IPS-18a (cell line): Measurements from ENCODE around the gene MICAL2.

Experiments
- H3K27ac ChIP-seq: one replicate; pipeline ENCODE4 v1.5.1; 2013; ENCODE audit warnings: low read length
- H3K27me3 ChIP-seq: one replicate; pipeline ENCODE4 v1.6.1; 2013; ENCODE audit warnings: mild to moderate bottlenecking, low read length; ENCODE audit not compliant: control insufficient read depth, insufficient read depth
- H3K36me3 ChIP-seq: one replicate; pipeline ENCODE4 v1.6.1; 2013; ENCODE audit warnings: low read depth, low read length; ENCODE audit not compliant: control insufficient read depth
- H3K4me1 ChIP-seq: one replicate; pipeline ENCODE4 v1.6.1; 2013; ENCODE audit warnings: low read depth, low read length; ENCODE audit not compliant: control insufficient read depth
- H3K4me3 ChIP-seq: one replicate; pipeline ENCODE4 v1.5.1; 2013; ENCODE audit warnings: low read length
- H3K9ac ChIP-seq: one replicate; pipeline ENCODE4 v1.6.1; 2013; ENCODE audit warnings: mild to moderate bottlenecking, low read length, moderate library complexity
- H3K9me3 ChIP-seq: one replicate; pipeline ENCODE4 v1.6.1; 2013; ENCODE audit warnings: low read depth, low read length; ENCODE audit not compliant: control insufficient read depth

Gene MICAL2

DNA sequence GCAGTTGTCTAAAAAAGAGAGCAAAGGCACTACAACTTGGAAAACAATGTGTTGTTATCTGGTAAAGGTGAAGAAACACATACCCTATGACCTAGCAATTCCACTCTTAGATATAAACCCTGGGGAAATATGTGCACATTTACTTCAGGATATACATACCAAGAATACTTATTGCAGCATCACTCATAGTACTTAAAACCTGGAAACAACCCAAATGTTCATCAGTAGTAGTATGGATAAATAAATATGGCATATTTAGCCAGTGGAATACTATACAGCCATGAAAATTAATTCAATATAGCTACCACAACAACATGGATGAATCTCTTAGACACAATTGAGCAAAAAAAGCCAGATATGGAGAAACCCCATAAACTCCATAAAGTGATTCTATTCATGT, 26.1 kb upstream of the MICAL2 start:
- Histone ChIP-seq H3K27me3 (no peaks in the 10 kb centered on the region), H3K36me3 (no peaks in the 10 kb centered on the region), H3K4me1 (no peaks in the 10 kb centered on the region), H3K9me3 (no peaks in the 10 kb centered on the region), H3K27ac (no peak overlapping the region), H3K9ac (no peak overlapping the region), H3K4me3 (no peak overlapping the region)

DNA sequence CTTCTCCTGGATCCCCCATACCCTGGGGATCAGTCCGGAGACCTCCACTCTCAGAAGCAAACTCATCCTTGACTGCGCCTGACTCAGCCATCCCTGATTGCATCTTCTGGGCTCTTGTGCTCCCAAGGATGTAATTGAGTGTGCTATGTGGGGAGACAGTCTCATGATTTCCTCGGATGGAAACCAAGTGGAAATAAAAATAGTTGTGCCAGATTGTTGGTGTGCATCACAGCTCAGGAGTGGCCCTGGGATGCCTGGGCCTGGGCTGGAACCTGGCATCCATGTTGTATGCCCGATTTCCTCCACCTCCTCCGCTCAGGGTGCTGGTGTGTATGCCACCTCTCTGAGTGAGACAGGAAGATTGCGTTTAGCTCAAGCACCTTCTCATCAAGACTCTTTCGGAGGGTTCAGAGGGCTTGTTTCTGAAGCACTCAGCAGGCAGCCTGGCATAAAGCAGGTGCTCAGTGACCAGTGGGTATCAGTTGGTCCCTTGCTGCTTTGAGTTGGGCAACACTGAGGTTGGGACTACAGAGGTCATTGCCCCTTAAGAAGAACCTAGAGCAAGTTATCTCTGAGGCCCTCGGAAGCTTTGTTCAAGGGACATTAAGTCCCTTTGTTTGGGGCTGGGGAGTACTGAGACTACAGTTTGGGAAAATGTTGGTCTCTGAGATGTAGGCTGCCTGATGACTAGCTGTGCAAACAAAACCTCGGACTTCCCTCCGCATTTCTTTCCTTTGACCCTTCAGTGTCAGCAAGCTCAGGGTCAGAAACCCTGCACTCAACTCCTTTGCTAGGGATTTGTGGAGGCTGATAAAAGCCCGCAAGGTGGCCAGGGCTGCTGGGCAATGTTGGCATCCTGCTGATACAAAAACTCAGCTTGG, 24.8 kb upstream of the MICAL2 start:
- Histone ChIP-seq H3K27me3 (no peaks in the 10 kb centered on the region), H3K9ac (no peak overlapping the region), H3K27ac (no peak overlapping the region), H3K36me3 (no peaks in the 10 kb centered on the region), H3K4me3 (no peak overlapping the region), H3K4me1 (no peaks in the 10 kb centered on the region), H3K9me3 (no peaks in the 10 kb centered on the region)

DNA sequence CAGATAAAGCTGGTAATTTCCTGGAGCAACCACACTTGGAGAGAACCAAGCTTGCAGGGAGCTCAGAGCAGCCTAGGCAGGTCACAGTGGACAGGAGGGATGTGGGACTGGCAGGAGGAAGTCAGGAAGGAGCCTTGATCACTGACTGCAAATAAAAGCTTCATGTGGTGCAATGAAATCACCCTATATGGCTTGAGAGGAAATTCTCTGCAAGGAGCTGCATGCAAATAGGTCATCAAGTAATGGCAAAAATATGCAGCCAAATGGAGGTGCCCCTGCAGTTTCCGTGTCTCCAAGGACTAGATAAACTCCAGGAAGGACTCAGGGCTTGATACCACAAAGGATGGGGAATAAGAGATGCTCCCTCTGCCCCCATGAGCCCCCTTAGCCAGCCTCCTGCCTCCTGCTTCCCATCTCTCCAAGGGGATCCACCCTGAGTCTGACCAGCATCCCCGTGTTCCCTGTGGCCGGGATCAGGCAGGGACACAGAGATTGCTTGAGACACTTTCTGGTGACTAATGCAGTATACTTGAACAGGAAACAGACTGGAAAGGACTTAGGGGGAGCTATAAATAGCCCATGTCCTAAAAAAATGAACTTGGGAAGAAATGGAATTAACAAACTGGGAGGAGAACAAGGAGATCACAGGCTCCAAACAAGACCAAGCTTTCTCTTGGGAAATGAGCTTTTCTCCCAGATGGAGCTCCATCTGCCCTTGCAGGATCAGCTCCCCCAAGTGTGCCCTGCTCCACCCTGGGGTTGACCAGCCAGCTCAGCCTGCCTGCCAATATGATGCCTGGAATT, 23.9 kb upstream of the MICAL2 start:
- Histone ChIP-seq H3K27me3 (no peaks in the 10 kb centered on the region), H3K4me3 (no peak overlapping the region), H3K27ac (no peak overlapping the region), H3K4me1 (no peaks in the 10 kb centered on the region), H3K9me3 (no peaks in the 10 kb centered on the region), H3K36me3 (no peaks in the 10 kb centered on the region), H3K9ac (no peak overlapping the region)

DNA sequence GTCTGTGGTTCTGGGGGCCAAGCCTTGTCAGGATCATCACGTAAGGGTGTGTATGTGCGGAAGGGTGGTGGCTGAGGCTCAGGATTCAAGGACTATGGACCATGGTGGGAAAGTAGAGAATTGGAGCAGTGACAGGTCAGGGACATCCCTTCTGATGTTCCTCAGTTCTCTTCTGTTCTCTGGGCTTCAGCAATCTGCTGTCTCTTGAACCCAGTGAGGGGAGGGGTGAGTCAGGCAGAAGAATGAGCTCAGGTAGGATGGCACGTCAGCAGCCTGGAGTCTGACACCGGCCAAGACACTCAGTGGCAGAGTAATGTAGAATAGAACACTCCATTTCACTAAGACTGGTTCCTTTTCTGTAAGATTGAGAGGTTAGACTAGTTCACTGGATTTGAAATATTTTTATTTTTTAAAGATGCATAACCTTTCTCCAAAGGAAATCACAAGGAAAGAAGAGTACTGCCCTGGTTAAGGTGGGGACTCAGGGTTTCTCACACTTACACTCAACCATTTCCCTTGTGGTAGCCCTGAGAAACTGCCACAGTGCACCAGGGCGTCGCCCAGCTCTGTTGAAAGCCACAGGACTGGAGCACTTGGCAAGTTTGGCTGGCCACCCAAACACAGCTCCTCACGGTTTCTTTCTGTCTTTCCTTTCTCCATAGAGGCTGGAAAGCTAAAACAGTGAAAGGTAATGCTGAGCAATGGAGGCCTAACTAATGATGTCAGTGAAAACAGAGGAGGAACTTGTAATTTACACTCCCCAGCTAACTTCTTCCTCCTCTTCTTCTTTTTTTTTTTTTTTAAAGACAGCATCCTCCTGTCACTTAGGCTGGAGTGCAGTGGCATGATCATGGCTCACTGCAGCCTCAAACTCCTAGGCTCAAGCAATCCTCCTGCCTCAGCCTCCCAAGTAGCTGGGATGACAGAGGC, 23.1 kb upstream of the MICAL2 start:
- Histone ChIP-seq H3K27me3 (no peaks in the 10 kb centered on the region), H3K4me1 (peaks cover 8% of the 10 kb centered on the region), H3K4me3 (no peak overlapping the region), H3K9ac (no peak overlapping the region), H3K36me3 (no peaks in the 10 kb centered on the region), H3K27ac (no peak overlapping the region), H3K9me3 (no peaks in the 10 kb centered on the region)

DNA sequence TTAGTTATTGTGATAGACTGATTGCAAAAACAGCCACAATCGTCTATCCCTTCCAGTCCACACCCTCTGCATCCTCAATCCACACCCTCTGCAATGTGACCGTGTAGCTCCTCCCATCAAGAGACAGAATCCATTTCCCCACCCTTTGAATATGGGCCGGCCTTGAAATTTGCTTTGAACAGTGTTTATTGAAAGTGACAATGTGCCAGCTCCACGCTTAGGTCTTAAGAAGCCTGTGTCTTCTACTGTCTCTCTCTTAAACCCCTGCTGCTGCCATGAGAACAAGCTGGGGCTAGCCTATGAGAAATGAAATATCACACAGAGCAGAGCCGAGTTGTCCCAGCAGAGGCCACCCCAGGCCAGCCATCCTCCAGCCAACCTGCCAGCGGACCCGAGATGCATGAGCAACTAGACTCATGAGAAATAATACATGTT, 22.3 kb upstream of the MICAL2 start:
- H3K4me3 ChIP-seq = no peak overlapping the region
- H3K4me1 ChIP-seq = peaks cover 15% of the 10 kb centered on the region
- no peak overlapping the region for H3K27ac ChIP-seq
- no peaks in the 10 kb centered on the region for H3K36me3 ChIP-seq
- H3K27me3 ChIP-seq = no peaks in the 10 kb centered on the region
- no peaks in the 10 kb centered on the region for H3K9me3 ChIP-seq
- no peak overlapping the region for H3K9ac ChIP-seq

DNA sequence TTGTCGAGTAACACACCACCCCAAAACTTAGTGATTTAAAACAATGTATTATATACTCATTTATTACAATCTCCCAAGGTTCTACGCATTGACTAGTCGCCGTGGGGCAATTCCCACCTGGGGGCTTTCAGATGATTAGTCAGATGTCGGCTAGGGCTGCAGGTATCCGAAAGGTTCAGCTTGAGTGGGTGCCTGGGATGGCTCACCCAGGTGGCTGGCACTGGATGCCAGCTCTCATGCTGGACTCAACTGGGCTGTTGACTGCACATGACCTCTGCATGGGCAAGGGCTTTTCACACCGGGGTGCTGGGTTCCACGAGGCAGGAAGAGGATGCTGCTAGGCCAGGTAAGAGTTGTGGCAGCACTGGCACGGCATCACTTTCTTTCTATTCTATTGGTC, 21.9 kb upstream of the MICAL2 start:
- H3K27ac ChIP-seq = no peak overlapping the region
- H3K4me1 ChIP-seq = peaks cover 17% of the 10 kb centered on the region
- H3K4me3 ChIP-seq = no peak overlapping the region
- H3K9me3 ChIP-seq = no peaks in the 10 kb centered on the region
- H3K27me3 ChIP-seq = no peaks in the 10 kb centered on the region
- H3K9ac ChIP-seq = no peak overlapping the region
- no peaks in the 10 kb centered on the region for H3K36me3 ChIP-seq

DNA sequence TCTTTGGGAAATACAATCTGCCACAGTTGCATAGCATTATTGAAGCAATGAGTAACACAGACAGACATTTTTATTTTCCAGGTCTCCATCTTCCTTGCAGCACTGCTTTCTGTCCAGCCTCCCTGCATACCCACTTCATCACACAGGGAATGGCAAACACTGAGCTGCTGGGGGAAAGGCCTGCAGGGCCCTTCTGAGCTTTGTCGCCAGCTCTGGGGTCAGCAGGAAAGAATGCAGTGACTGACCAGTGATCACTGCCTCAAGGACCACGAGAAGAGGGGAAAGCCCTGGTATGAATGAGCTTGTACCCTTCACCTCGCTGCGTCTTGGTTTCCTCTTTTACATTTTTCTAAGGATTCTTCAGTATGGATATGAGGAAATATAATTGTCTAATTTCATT, 21.3 kb upstream of the MICAL2 start:
- Histone ChIP-seq H3K36me3 (no peaks in the 10 kb centered on the region), H3K27me3 (no peaks in the 10 kb centered on the region), H3K9me3 (no peaks in the 10 kb centered on the region), H3K4me3 (no peak overlapping the region), H3K4me1 (peaks cover 17% of the 10 kb centered on the region), H3K9ac (no peak overlapping the region), H3K27ac (no peak overlapping the region)

GRCh38 chr11:12089473-12089872, 20.9 kb upstream of the MICAL2 start:
- no peak overlapping the region for H3K4me3 ChIP-seq
- H3K4me1 ChIP-seq = peaks cover 17% of the 10 kb centered on the region
- no peak overlapping the region for H3K27ac ChIP-seq

DNA sequence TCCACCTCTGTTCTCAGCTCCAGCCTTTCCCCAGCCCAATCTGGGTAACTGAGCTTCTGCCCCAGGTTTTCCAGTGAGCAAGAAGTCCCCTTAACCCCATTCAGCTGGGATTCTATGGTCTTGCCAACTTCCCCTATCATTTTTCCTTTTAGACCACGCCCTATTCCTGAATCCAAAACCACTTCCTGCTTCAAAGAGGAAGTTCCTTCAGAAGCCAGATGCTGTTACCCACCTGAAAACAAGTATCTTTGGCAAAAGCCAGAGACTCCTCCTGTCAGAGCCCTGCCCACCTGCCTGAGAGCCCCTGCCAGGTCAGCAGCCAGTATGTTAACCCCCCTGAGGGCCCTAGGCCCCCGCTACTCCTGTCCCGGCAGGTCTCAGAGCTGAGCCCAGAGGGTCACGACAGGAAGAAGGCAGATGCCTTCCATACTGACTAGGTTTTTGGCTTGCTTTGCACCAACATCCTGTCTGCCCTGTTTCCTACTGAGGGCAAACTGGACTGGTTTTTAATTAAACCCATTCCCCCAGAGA, 20.3 kb upstream of the MICAL2 start:
- Histone ChIP-seq H3K27ac (no peak overlapping the region), H3K27me3 (no peaks in the 10 kb centered on the region), H3K9ac (no peak overlapping the region), H3K4me3 (no peak overlapping the region), H3K9me3 (no peaks in the 10 kb centered on the region), H3K4me1 (peaks cover 22% of the 10 kb centered on the region), H3K36me3 (no peaks in the 10 kb centered on the region)

More at GRCh38 chr11:12089473-12089872, 20.9 kb upstream of the MICAL2 start:
- H3K36me3 ChIP-seq = no peaks in the 10 kb centered on the region
- H3K27me3 ChIP-seq = no peaks in the 10 kb centered on the region
- no peak overlapping the region for H3K9ac ChIP-seq
- no peaks in the 10 kb centered on the region for H3K9me3 ChIP-seq

- no peak overlapping the region for H3K4me3 ChIP-seq
- peaks cover 25% of the 10 kb centered on the region for H3K4me1 ChIP-seq
- no peaks in the 10 kb centered on the region for H3K36me3 ChIP-seq
- no peak overlapping the region for H3K9ac ChIP-seq
- no peaks in the 10 kb centered on the region for H3K27me3 ChIP-seq
- no peak overlapping the region for H3K27ac ChIP-seq
- H3K9me3 ChIP-seq = no peaks in the 10 kb centered on the region
These were observed 19.6 kb upstream of the MICAL2 start for GRCh38 chr11:12090761-12091258.
